Suppressor macrophage (primary cell): ENCODE data around the gene ATXN8OS.
"Not testable (repeated sequence)": the region's sequence is repeated elsewhere in the genome, so short reads cannot be mapped to it uniquely, and the experiment has no call there.

Experiments
- DNase-seq, 4 experiments: peaks; one replicate each; pipeline ENCODE4 v3.0.0-alpha.2; 2020 to 2022
- total RNA-seq, 17 experiments: gene quantifications; one replicate each; lab custom pipeline; 2026; ENCODE audit warnings: mixed read lengths in 6 of 17, inconsistent platforms in 3 of 17; lab: John Stamatoyannopoulos, UW

Gene ATXN8OS
- total RNA-seq, result 0 to 3.9 (median 0) reads per million in 17 experiments

- no peak for DNase-seq
Observed at GRCh38 chr13:70107498-70108281, at the start of gene ATXN8OS. Gene ATXN8OS, plus strand, starts transcription at chr13:70107826.

- no peak for DNase-seq
Observed at GRCh38 chr13:70080012-70080411, 27.6 kb upstream of the ATXN8OS start.

GRCh38 chr13:70087247-70087646 lies 20.4 kb upstream of the ATXN8OS start:
- DNase-seq, result no peak

GRCh38 chr13:70088926-70089325 lies 18.7 kb upstream of the ATXN8OS start:
- no peak for DNase-seq

- DNase-seq, result no peak
Observed at GRCh38 chr13:70090036-70090723, 17.4 kb upstream of the ATXN8OS start.

GRCh38 chr13:70098669-70099068 lies 9.0 kb upstream of the ATXN8OS start:
- DNase-seq, result no peak

- no peak for DNase-seq
Observed at GRCh38 chr13:70104481-70104880, 3.1 kb upstream of the ATXN8OS start.

GRCh38 chr13:70107125-70107497 lies 515 bp upstream of the ATXN8OS start:
- no peak for DNase-seq

GRCh38 chr13:70108356-70109105 lies 905 bp downstream of the ATXN8OS start, which contains the start of gene KLHL1:
Gene KLHL1, minus strand, starts transcription at chr13:70108452. Its CDS starts 753 bp downstream, at chr13:70107699.
- no peak for DNase-seq

GRCh38 chr13:70117338-70117905 lies 9.8 kb downstream of the ATXN8OS start:
- DNase-seq, result no peak

- no peak for DNase-seq
Observed at GRCh38 chr13:70125693-70126092, 18.1 kb downstream of the ATXN8OS start.

GRCh38 chr13:70128098-70128497 lies 20.5 kb downstream of the ATXN8OS start:
- no peak for DNase-seq

- DNase-seq, result not testable (repeated sequence)
Observed at GRCh38 chr13:70142658-70143057, 35.0 kb downstream of the ATXN8OS start.

GRCh38 chr13:70162141-70162540 lies 54.5 kb downstream of the ATXN8OS start:
- no peak for DNase-seq

- DNase-seq, result no peak
Observed at GRCh38 chr13:70170689-70171088, 63.1 kb downstream of the ATXN8OS start.

GRCh38 chr13:70171151-70171550 lies 63.5 kb downstream of the ATXN8OS start:
- no peak for DNase-seq

GRCh38 chr13:70172946-70173597 lies 65.4 kb downstream of the ATXN8OS start:
- no peak for DNase-seq

- DNase-seq, result no peak
Observed at GRCh38 chr13:70173598-70173959, 66.0 kb downstream of the ATXN8OS start.

GRCh38 chr13:70178346-70178745 lies 70.7 kb downstream of the ATXN8OS start:
- DNase-seq, result no peak
